Upper lobe of right lung (tissue), 1 donor: ENCODE results near the gene APOB. TPM values are rescaled to one million over a fixed set of nuclear protein-coding genes. Genes with fewer than 3 reads are reported as not detected.

Experiments
- ATAC-seq: fragments of 200-7000 bp; cut with Tn5 transposase; one replicate; pipeline ENCODE4 v1.9.1; 2020; ENCODE audit warnings: mild to moderate bottlenecking, moderate library complexity
- DNase-seq: peaks from one replicate; pipeline ENCODE4 v3.0.0-alpha.2; 2020
- H3K27ac ChIP-seq: fragments of 200-600 bp; one replicate; pipeline ENCODE4 v1.8.0; 2022
- H3K27me3 ChIP-seq: fragments of 200-600 bp; one replicate; pipeline ENCODE4 v1.8.0; 2022; ENCODE audit warnings: mild to moderate bottlenecking
- H3K36me3 ChIP-seq: fragments of 200-600 bp; one replicate; pipeline ENCODE4 v1.8.0; 2022
- H3K4me1 ChIP-seq: fragments of 200-600 bp; one replicate; pipeline ENCODE4 v1.8.0; 2022
- H3K4me3 ChIP-seq: fragments of 200-600 bp; one replicate; pipeline ENCODE4 v1.8.0; 2022; ENCODE audit warnings: mild to moderate bottlenecking
- H3K9me3 ChIP-seq: fragments of 200-600 bp; one replicate; pipeline ENCODE4 v1.8.0; 2022
- intact Hi-C: fragments of 100-400 bp; cut with DNase I; formaldehyde crosslinking; loops from one replicate; pipeline ENCODE4 v1.11.0; 2022
- total RNA-seq: library from RNA; stranded (reverse); fragmentation: NEBNext Ultra II Directional; extraction: Animal tissue kit (Norgen Biotek cat#: 25700); gene quantifications from one replicate; pipeline ENCODE4 v1.2.1, GENCODE V29; 2021
- TF ChIP-seq, protein P1 (sequence below): fragments of 200-600 bp; IDR thresholded peaks from one replicate; pipeline ENCODE4 v1.8.0; 2022; ENCODE audit warnings: antibody characterized with exemption
- donor health status: DM: no; HTN: yes; CAD: no; lungs with severe emphysema.

Gene APOB
- total RNA-seq, 1 donor from 2014 or later = 0.49 TPM

DNA sequence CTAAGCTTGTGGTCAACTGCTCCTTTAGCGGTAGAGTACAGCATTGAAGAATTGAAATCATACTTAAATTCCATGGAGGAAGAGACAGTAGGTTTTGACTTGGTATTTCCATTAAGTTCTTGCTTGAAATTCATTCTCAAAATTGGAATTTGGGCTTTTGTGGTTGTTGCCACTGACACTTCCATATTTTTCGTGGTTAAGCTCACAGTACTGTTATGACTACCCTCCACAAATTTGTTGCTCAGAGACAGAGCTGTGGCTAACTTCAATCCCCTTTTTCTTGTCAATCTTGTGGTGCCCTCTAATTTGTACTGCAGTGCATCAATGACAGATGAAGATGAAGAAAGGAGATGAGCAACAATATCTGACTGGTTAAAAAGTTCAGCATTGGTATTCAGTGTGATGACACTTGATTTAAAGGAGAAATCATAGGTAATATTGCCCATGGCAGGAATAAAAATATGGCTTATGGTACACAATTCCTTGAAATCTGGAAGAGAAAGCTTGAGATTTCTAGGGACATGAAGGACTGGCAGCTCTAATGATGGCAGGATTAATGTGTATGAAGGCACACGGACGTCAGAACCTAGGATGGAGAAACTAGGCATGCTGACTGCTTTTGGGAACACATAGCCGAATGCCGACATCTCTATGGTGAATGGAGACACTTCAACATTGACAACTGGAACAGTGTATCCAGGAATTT, 37.3 kb downstream of the APOB start:
- TF ChIP-seq, protein P1, sequence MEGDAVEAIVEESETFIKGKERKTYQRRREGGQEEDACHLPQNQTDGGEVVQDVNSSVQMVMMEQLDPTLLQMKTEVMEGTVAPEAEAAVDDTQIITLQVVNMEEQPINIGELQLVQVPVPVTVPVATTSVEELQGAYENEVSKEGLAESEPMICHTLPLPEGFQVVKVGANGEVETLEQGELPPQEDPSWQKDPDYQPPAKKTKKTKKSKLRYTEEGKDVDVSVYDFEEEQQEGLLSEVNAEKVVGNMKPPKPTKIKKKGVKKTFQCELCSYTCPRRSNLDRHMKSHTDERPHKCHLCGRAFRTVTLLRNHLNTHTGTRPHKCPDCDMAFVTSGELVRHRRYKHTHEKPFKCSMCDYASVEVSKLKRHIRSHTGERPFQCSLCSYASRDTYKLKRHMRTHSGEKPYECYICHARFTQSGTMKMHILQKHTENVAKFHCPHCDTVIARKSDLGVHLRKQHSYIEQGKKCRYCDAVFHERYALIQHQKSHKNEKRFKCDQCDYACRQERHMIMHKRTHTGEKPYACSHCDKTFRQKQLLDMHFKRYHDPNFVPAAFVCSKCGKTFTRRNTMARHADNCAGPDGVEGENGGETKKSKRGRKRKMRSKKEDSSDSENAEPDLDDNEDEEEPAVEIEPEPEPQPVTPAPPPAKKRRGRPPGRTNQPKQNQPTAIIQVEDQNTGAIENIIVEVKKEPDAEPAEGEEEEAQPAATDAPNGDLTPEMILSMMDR = no peak
- ATAC-seq (no peak), DNase-seq (no peak)
- H3K27me3 ChIP-seq = no peaks in the 10 kb centered on the region
- H3K4me1 ChIP-seq = no peaks in the 10 kb centered on the region
- no peak overlapping the region for H3K27ac ChIP-seq
- H3K36me3 ChIP-seq = no peaks in the 10 kb centered on the region
- H3K9me3 ChIP-seq = no peaks in the 10 kb centered on the region
- H3K4me3 ChIP-seq = no peak overlapping the region
- intact Hi-C loops = no loop called here

DNA sequence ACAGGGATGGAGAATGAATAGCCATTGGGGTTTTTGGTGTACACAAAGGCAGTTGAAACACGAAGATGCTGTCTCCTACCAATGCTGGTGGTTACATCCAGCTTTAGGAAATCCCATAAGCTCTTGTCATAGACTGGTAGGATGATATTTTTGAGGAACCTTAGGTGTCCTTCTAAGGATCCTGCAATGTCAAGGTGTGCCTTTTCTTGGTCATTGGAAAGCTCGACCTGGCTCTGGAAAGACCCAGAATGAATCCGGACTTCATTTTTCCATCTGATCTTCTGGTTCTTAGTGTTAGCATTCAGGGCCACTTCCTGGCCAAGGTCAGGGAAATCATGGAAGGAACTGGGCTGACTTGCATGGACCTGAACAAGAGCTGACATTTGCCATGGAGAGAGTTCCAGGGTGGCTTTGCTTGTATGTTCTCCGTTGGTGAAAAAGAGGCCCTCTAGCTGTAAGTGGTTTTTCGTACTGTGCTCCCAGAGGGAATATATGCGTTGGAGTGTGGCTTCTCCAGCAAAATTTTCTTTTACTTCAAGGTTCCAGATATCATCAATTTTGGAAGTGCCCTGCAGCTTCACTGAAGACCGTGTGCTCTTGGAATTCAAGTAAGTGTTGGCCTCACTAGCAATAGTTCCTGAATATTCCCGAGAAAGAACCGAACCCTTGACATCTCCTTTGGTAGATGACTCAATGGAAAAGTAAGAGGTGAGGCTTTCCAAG, 38.0 kb downstream of the APOB start:
- Histone ChIP-seq H3K4me3 (no peak overlapping the region), H3K4me1 (no peaks in the 10 kb centered on the region), H3K27me3 (no peaks in the 10 kb centered on the region), H3K36me3 (no peaks in the 10 kb centered on the region), H3K27ac (no peak overlapping the region), H3K9me3 (no peaks in the 10 kb centered on the region)
- ATAC-seq (no peak), DNase-seq (no peak)
- TF ChIP-seq, protein P1 = no peak
- intact Hi-C loops = no loop called here

DNA sequence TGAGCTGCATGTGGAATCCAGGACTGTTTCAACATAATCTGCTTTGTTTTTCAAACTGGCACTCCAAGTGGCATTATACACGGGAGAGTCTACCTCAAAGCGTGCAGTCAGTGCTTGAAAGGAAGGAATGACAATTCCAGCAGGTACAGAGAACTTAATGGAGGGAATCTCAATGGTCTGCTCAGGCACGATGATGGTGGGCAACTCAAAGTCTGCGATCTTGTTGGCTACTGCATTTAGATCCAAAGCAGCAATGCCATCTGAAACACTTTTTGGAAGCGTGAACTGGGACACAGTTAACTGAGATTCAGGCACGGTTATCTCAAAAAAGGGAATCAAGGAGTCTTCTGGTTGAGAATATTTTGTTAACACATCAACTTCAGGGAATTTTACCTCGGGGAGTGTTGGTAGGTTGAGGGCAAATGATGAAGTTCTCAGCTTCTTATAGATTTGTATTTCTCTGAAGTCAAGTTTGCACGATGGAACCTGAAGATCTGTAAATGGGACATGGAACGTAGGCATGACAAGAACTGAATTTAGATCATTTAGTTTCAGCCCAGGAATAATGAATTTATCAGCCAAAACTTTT, 38.7 kb downstream of the APOB start:
- no peak overlapping the region for H3K4me3 ChIP-seq
- intact Hi-C loops = no loop called here
- ATAC-seq = no peak
- H3K36me3 ChIP-seq = no peaks in the 10 kb centered on the region
- DNase-seq = no peak
- H3K27me3 ChIP-seq = no peaks in the 10 kb centered on the region
- TF ChIP-seq, protein P1 = no peak
- H3K4me1 ChIP-seq = no peaks in the 10 kb centered on the region
- no peak overlapping the region for H3K27ac ChIP-seq
- no peaks in the 10 kb centered on the region for H3K9me3 ChIP-seq

DNA sequence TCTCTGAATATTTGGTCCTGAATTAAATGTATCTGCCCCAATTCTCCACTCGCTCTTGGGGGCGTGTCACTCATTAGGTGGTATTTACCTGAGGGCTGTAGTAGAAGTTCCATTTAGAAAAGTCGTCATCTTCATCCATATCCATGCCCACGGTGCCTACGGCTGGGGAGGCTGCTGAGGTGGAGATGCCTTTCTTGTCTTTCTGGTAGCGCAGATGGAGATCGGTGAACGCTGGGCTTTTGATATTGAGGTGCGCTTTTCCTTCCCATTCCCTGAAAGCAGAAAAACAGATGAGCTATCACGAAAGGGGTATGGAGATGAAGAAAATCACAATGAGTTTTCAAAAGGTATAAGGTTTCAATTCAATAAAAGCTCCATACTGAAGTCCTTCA, 39.7 kb downstream of the APOB start:
- Histone ChIP-seq H3K4me3 (no peak overlapping the region), H3K4me1 (no peaks in the 10 kb centered on the region), H3K27ac (no peak overlapping the region), H3K9me3 (no peaks in the 10 kb centered on the region), H3K27me3 (no peaks in the 10 kb centered on the region), H3K36me3 (no peaks in the 10 kb centered on the region)
- TF ChIP-seq, protein P1 = no peak
- ATAC-seq = no peak
- no peak for DNase-seq
- intact Hi-C loops = no loop called here

DNA sequence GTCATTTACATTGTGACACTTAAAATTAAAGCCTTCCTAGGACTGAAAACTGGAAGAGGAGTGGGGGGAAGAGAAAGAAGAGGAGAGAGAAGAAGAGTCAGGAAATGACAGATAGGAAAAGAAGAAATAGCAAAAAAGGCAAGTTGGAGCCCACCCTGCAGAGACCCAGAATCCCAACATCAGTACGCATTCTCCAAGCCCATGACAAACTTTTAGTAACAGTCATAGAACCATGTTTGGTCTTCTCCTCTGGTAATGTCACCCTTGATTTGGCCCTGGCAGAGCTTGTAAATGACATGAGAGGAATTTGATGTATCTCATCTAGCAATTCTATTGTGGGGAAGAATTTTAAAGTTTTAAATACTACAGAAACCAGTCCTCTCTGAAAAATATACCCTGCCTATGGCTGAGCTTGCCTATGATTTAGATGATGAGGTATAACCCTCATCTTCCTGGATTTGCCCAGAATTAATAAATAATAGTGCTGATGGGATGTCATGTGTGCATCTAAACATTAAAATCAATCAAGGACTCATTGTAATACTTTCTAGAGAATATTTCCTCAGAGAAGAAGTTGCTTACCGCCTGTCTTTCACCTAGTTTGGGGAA, 40.2 kb downstream of the APOB start:
- H3K4me3 ChIP-seq = no peak overlapping the region
- intact Hi-C loops = no loop called here
- H3K9me3 ChIP-seq = no peaks in the 10 kb centered on the region
- TF ChIP-seq, protein P1 = no peak
- no peak for DNase-seq
- no peak overlapping the region for H3K27ac ChIP-seq
- H3K36me3 ChIP-seq = no peaks in the 10 kb centered on the region
- no peaks in the 10 kb centered on the region for H3K27me3 ChIP-seq
- no peak for ATAC-seq
- H3K4me1 ChIP-seq = no peaks in the 10 kb centered on the region
